GM19463 (cell line): ENCODE results near the gene KIF6.
"Not testable (repeated sequence)": the region's sequence is repeated elsewhere in the genome, so short reads cannot be mapped to it uniquely, and the experiment has no call there.

Experiments used
- ATAC-seq: cut with Tn5 transposase; IDR thresholded peaks from one replicate; pipeline ENCODE4 v1.9.1; 2021; ENCODE audit warnings: mild to moderate bottlenecking, moderate library complexity; ENCODE audit not compliant: unreplicated experiment

KIF6 gene

DNA sequence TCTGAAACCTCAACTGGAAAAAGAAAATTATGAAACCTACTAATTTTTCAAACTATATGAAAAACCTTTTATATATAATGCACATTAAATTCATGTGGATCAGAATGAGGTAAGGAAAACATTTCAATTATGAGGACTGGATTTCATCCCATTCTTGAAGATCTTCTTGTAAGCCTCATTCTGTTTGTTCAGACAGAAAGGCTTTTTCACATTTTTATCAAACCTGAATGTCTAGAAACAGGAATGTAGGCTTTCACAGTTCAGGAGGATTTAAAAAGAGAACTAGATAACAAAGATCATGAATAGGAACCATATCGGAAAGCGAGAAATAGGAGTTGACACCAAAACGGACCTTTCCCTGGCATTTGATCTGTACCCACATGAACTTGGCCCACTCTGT is 210.2 kb downstream of the KIF6 start:
- no peak for ATAC-seq

GRCh38 chr6:39509831-39510230 is 215.4 kb downstream of the KIF6 start:
- ATAC-seq = not testable (repeated sequence)

GRCh38 chr6:39508515-39508914 is 216.7 kb downstream of the KIF6 start:
- no peak for ATAC-seq

DNA sequence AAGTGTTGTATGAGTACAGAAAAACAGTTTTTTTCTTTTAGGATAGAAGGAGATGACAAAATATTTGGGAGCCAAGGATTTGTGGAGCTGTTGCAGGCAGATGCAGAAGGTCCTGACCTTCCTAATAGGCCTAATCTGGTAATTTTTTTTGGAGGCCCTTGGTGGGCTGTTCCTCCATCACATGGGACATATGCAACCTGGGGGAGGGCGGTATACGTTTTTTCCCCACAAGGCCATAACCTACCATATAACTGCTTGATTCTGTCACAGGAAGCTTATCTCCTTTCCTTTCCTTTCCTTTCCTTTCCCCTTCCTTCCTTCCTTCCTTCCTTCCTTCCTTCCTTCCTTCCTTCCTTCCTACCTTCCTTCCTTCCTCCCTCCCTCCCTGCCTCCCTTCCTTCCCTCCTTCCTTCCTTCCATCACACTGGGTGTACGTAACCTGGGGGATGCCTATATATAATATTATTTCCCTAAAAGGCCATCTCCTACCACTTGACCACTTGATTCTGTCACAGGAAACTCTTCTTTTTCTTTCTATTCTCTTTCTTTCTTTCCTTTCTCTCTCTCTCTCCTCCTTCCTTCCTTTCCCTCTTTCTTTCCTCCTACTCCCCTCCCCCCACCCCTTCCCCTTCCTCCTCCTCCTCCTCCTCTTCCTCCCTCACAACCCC is 217.7 kb downstream of the KIF6 start:
- no peak for ATAC-seq

- ATAC-seq = not testable (repeated sequence)
Measured at GRCh38 chr6:39502362-39502955, 222.7 kb downstream of the KIF6 start.

- no peak for ATAC-seq
Measured at GRCh38 chr6:39499053-39499452, 226.2 kb downstream of the KIF6 start.

- no peak for ATAC-seq
Measured at GRCh38 chr6:39498096-39498495, 227.1 kb downstream of the KIF6 start.

GRCh38 chr6:39496915-39497314 is 228.3 kb downstream of the KIF6 start:
- ATAC-seq = no peak

GRCh38 chr6:39496456-39496855 is 228.8 kb downstream of the KIF6 start:
- ATAC-seq = no peak

DNA sequence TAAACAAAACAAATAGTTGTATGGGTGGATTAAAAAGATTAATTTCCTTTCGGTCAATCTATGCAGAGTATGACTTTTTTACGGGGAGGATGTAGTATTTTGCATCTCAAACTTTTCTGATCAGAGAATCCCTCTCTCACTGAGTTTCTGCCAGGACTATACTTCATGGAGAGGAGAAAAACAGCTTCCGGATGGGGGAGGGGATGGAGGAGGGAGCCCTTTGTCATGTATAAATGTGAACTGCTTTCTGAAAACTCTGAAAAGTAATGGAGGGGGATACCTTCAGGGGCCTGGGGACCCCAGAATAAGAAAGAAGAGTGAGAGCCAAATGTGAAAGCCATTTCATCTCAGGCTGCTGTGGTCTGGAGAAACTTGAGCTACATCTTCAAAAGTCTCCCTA is 229.6 kb downstream of the KIF6 start:
- no peak for ATAC-seq

DNA sequence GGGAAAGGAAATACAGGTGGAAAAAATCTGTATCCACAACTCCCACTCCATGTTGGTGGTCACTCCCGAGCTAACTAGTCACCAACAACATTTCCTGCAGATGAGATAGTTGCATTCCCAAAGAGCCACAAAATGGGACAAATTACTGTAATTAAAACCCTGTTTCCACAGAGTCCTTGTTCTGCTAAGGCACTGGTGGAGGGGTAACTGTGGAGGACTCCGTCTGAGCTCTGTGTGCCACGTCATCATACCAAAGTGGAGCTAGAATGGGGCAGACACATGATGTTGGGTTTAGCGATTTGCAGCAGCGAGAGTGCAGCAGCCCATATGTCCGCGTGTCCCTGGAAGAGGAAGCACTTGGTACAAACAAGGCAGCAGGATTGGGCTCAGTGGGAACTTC is 230.2 kb downstream of the KIF6 start:
- no peak for ATAC-seq

DNA sequence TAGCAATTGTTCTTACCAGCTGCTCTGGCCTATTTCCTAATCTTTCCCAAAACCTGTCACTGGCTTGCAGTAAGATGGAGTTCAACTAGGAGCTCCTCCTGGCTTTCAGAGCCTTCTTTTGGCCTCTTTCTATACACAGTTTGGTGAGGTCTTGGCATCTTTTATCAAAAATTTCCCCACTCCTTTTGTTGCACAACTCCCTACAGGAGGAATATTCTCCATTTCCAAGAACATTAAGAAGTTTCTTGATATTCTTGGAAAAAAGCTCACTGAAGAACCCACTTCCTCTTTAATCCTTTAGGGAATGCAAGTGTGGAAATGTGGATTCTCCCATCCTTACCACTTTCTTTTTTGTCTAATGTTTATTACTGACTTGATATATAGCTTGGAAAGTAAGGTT is 231.4 kb downstream of the KIF6 start:
- ATAC-seq = no peak

DNA sequence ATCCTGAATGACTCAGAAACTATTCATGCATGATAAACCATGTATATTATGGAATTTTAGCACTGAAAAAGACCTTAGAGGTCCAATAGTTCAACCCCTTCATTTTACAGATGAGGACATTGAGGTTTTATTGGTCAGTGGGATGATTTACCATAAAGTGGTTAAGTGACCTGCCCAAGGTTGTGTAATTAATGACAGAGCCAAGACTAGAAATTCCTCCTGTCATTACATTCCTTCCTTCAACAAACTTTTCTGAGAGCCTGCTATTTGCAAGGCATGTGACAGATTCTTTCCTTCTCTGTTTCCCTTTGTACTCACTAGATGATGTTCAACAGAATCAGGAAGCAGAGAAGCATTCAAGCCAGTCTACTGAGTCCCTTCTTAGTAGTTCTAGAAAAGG is 232.0 kb downstream of the KIF6 start:
- ATAC-seq = no peak

DNA sequence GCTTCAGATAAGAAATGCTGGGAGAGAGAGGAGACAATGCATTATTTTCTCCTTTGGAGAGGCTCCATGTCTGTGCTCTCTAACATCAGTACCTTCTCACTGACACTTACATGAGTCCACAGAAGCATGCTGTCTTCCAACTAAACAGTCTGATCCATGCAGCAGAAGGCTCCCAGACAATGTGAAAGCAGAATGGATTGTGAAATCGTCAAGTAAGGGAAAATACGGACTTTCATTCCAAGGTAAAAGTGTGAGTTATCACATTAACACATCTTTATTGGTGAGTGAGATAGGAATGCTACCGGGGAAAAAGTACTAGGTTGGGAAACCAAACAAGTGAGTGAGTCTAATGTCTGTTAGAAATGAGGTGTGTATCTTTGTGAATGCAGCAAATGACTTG is 235.1 kb downstream of the KIF6 start:
- no peak for ATAC-seq

DNA sequence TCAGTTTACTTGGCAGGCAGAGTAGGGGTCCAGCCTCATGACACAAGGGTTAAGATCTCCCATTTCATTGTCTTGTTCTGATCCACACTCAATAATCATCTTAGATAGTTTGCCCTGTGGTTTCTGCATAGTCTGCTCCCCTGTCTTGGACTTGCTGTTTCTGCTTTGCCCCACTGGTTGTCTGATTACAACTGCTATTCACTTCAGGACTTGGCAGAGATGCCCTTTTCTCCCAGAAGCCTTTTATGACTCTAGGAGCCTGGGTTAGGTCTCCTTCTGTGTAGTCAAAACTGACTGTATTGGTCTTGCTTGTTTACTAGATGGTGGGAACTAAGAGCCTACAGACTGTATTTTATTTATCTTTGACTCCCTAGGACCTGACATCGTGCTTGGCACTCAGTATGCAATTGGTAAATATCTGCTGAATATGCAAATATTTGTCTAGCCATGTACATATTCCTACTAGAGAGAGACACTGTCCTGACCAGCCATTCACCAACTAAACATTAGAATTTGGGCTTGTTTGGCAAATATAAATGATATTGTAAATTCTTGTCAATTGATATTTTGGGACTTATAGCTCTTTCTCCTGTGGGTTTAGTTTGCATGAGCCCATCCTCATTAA is 236.8 kb downstream of the KIF6 start:
- no peak for ATAC-seq

DNA sequence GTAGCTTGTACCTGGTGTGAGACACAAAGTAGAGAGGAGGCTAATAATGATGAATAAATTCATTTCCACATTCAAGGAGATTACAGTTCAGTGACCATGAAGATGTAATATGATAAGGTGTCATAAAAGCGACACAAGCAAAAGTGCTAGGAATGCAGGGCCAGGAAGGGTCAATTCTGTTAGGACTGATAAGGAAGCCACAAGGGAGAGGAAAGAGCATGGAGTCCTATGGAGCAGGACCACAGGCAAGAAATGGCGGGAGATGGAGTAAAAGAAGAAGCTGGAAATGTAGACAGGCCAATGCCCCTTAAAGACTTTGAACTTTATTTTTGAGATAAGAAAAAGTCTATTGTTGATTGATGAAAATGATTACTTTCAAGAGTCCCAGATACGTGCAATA is 240.9 kb downstream of the KIF6 start:
- no peak for ATAC-seq

- not testable (repeated sequence) for ATAC-seq
Measured at GRCh38 chr6:39479819-39480218, 245.4 kb downstream of the KIF6 start.

DNA sequence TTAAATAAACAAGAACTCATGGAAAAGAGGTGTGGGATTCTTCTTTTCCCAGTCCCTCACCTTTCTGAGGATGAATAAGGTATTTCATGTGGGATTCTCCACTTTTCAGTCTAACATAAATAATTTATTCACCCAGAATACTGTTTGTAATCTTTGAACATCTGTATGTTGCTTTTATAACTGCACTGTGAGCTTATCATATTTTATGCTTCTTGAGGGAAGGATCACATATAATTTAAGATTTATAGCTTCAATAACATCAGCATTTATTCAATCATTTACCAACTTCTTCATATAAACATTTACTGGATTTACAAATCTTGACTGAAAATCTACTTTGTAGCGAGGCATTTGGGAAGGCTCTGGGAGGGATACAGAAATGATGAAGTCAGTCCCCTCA is 248.5 kb downstream of the KIF6 start:
- no peak for ATAC-seq

- no peak for ATAC-seq
Measured at GRCh38 chr6:39476151-39476550, 249.1 kb downstream of the KIF6 start.

DNA sequence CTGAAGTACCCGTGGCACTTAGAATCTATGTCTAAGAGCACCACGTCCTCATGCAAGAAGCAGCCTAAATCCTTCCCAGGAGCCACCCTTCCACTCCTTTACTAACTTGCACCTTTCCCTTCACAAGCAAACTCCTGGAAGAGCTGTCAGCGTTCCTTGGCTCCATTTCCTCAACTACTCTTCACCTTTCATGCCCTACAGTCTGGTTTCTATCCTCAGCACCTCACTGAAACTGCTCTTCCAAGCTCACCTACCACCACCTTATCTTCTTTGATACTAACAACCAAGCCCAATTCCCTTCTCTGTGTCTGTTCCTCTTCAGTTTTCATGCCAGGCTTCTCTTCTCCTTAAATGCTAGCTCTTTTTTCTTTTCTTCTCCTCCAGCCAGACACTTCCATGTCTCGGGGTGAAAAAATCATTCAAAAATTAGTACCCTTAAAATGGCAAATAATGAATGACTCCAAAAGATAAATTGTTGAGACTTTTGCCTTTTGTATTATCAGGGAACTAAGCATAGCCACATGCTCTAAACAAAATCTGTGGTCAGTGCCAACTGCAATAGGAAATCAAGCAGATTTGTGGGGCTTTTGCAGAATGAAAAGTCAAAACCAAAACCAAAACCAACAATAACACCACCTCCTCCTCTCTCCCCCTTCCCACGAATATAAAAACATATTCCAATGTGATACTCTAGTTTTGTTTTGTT is 253.1 kb downstream of the KIF6 start:
- peak; percentile 71 for ATAC-seq

GRCh38 chr6:39470506-39470905 is 254.7 kb downstream of the KIF6 start:
- no peak for ATAC-seq

GRCh38 chr6:39468385-39468784 is 256.8 kb downstream of the KIF6 start:
- no peak for ATAC-seq
